OCI-LY7 (cell line): ENCODE data around the gene TMEM266.

Source experiments
- EZH2phosphoT487 ChIP-seq: fragments of 200-600 bp; sonication (generic); IDR thresholded peaks from 2 replicates; pipeline ENCODE4 v1.6.1; 2018; ENCODE audit warnings: low read depth, borderline replicate concordance, mild to moderate bottlenecking, mixed run types, antibody characterized with exemption, low read length, moderate library complexity, mixed read lengths
- TF ChIP-seq, protein P1 (sequence below): fragments of 200-600 bp; sonication (generic); conservative IDR thresholded peaks from 2 replicates; pipeline ENCODE4 v1.5.1; 2014; ENCODE audit warnings: mild to moderate bottlenecking, antibody characterized with exemption, low read length, moderate library complexity, mixed read lengths

GRCh38 chr15:76146812-76147211 is 87.0 kb downstream of the TMEM266 start:
- TF ChIP-seq, protein P1, sequence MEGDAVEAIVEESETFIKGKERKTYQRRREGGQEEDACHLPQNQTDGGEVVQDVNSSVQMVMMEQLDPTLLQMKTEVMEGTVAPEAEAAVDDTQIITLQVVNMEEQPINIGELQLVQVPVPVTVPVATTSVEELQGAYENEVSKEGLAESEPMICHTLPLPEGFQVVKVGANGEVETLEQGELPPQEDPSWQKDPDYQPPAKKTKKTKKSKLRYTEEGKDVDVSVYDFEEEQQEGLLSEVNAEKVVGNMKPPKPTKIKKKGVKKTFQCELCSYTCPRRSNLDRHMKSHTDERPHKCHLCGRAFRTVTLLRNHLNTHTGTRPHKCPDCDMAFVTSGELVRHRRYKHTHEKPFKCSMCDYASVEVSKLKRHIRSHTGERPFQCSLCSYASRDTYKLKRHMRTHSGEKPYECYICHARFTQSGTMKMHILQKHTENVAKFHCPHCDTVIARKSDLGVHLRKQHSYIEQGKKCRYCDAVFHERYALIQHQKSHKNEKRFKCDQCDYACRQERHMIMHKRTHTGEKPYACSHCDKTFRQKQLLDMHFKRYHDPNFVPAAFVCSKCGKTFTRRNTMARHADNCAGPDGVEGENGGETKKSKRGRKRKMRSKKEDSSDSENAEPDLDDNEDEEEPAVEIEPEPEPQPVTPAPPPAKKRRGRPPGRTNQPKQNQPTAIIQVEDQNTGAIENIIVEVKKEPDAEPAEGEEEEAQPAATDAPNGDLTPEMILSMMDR: no peak
- no peak for TF ChIP-seq EZH2phosphoT487
